Activated CD4-positive, alpha-beta memory T cell treated with anti-CD3 and anti-CD28 coated beads for 36 hours (primary cell): Measurements from ENCODE around the gene STX16. TPM values are rescaled to one million over a fixed set of nuclear protein-coding genes. Genes with fewer than 3 reads are reported as not detected.

ENCODE experiments used
- CTCF ChIA-PET: fragments of 350-600 bp; sonication (Branson Sonifier 250); formaldehyde crosslinking; loops from one replicate; lab custom pipeline; 2021; ENCODE audit warnings: antibody characterized with exemption, inconsistent platforms; lab: Charles Lee
- POLR2A ChIA-PET: fragments of 350-600 bp; sonication (Branson Sonifier 250); formaldehyde crosslinking; loops from one replicate; lab custom pipeline; 2021; ENCODE audit warnings: antibody characterized with exemption; lab: Charles Lee
- DNase-seq: peaks from one replicate; pipeline ENCODE4 v3.0.0-alpha.2; 2020
- H3K27ac Mint-ChIP-seq: one replicate; pipeline ENCODE4 v1.8.0; 2021; ENCODE audit warnings: mixed read lengths
- H3K27me3 Mint-ChIP-seq: one replicate; pipeline ENCODE4 v1.8.0; 2021; ENCODE audit warnings: mixed read lengths
- H3K36me3 Mint-ChIP-seq: one replicate; pipeline ENCODE4 v1.8.0; 2021; ENCODE audit warnings: mixed read lengths
- H3K4me1 Mint-ChIP-seq: one replicate; pipeline ENCODE4 v1.8.0; 2021; ENCODE audit warnings: low read depth, mixed read lengths
- H3K4me3 Mint-ChIP-seq: one replicate; pipeline ENCODE4 v1.8.0; 2021; ENCODE audit warnings: mild to moderate bottlenecking, mixed read lengths
- H3K9me3 Mint-ChIP-seq: one replicate; pipeline ENCODE4 v1.8.0; 2021; ENCODE audit warnings: mixed read lengths
- intact Hi-C: fragments of 100-400 bp; cut with micrococcal nuclease; formaldehyde crosslinking; loops from one replicate; pipeline ENCODE4 v1.15.1; 2023
- total RNA-seq, 2 experiments: library from RNA; stranded (reverse); gene quantifications; one replicate each; pipeline ENCODE4 v1.2.3, GENCODE V29; 2021

Gene STX16
- total RNA-seq, 2 experiments from 2014 or later: 88.7 to 104 TPM

GRCh38 chr20:58690396-58691135 lies 39.5 kb downstream of the STX16 start:
- CTCF ChIA-PET: interaction anchor here (1.0 kb wide), 1 partner anchor 40 kb away, joined by 3 read pairs; the partner anchor contains the start of gene STX16
- intact Hi-C loops: no loop called here
- H3K9me3 Mint-ChIP-seq: no peaks in the 10 kb centered on the region

GRCh38 chr20:58691773-58692578 lies 40.9 kb downstream of the STX16 start:
- Mint-ChIP-seq H3K9me3 (no peaks in the 10 kb centered on the region), H3K4me3 (peak overlapping the region; percentile 25), H3K4me1 (peaks cover 16% of the 10 kb centered on the region), H3K27me3 (no peaks in the 10 kb centered on the region), H3K36me3 (peaks cover 4% of the 10 kb centered on the region), H3K27ac (peak overlapping the region; percentile 57)
- DNase-seq: no peak
- CTCF ChIA-PET: interaction anchor here (3.3 kb wide), 1 partner anchor 40 kb away, joined by 15 read pairs; the partner anchor contains the start of gene STX16
- POLR2A ChIA-PET: interaction anchor here (1.0 to 1.8 kb wide), 3 partner anchors 36 to 41 kb away, joined by 3 to 21 read pairs (median 4); partner anchors contain the start of gene STX16
- intact Hi-C loops: no loop called here

More at GRCh38 chr20:58690396-58691135, 39.5 kb downstream of the STX16 start:
- Mint-ChIP-seq H3K27me3 (no peaks in the 10 kb centered on the region), H3K36me3 (peaks cover 2% of the 10 kb centered on the region), H3K27ac (peak overlapping the region; percentile 57), H3K4me1 (peaks cover 16% of the 10 kb centered on the region), H3K4me3 (no peak overlapping the region)
- DNase-seq: no peak
- POLR2A ChIA-PET: interaction anchor here (0.6 to 1.4 kb wide), 3 partner anchors 34 to 473 kb away, joined by 3 to 4 read pairs (median 4); no protein-coding TSS in a partner anchor

- POLR2A ChIA-PET: interaction anchor here (1.8 kb wide), 1 partner anchor 42 kb away, joined by 21 read pairs; the partner anchor contains the start of gene STX16
- peaks cover 16% of the 10 kb centered on the region for H3K4me1 Mint-ChIP-seq
Observed at GRCh38 chr20:58692579-58693225, 41.6 kb downstream of the STX16 start, which contains the start of gene NPEPL1. TSS of gene NPEPL1 (plus strand) at chr20:58692800. CDS start at chr20:58692901, 101 bp downstream.

DNA sequence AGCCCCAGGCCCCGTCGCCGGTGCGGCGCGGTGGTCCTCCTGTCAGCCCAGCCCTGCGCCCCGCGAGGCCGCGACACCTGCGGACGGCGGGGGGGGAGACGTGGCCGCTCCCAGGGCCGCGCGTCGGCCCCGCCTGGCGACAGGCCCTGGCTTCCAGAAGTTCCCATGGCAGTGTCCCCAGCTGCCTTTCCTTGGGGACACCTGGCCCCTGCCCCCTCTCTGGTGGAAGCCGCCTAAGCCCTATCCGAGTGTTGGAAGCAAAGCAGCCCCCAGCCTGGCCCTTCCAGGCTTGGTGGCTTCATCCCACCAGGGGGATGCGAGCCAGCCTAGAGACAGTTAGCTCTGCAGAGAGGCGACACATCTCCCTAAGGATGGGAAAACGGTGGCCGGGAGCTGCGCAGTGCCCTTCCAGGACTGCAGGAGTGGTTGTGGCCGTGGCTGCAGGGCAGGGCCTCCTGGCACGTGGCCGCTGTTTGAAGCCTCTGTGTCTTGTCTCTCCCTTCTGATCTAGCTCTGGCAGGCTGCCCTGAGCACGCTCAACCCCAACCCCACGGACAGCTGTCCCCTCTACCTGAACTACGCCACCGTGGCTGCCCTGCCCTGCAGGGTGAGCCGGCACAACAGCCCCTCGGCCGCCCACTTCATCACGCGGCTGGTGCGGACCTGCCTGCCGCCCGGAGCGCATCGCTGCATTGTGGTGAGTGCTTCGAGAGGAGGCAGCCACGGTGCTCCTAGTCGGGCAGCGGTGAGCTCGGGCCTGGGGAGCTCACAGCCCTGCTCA lies 42.3 kb downstream of the STX16 start:
- CTCF ChIA-PET: interaction anchor here (0.7 to 3.3 kb wide), 3 partner anchors 11 to 158 kb away, joined by 3 to 15 read pairs (median 4); partner anchors contain the start of gene STX16
- H3K9me3 Mint-ChIP-seq: no peaks in the 10 kb centered on the region
- no peak overlapping the region for H3K27ac Mint-ChIP-seq
- intact Hi-C loops: loop anchor here (1.0 kb wide), 1 partner anchor 41 kb away; no protein-coding TSS in a partner anchor
- H3K4me1 Mint-ChIP-seq: peaks cover 16% of the 10 kb centered on the region
- H3K36me3 Mint-ChIP-seq: peaks cover 6% of the 10 kb centered on the region
- no peaks in the 10 kb centered on the region for H3K27me3 Mint-ChIP-seq
- DNase-seq: peak; percentile 26
- POLR2A ChIA-PET: interaction anchor here (0.6 to 1.8 kb wide), 2 partner anchors 42 to 338 kb away, joined by 4 to 21 read pairs; partner anchors contain the start of gene STX16
- H3K4me3 Mint-ChIP-seq: peak overlapping the region; percentile 67

More at GRCh38 chr20:58692579-58693225, 41.6 kb downstream of the STX16 start, which contains the start of gene NPEPL1:
- H3K36me3 Mint-ChIP-seq: peaks cover 6% of the 10 kb centered on the region
- intact Hi-C loops: loop anchor here (1.0 kb wide), 1 partner anchor 40 kb away; no protein-coding TSS in a partner anchor
- H3K27me3 Mint-ChIP-seq: no peaks in the 10 kb centered on the region
- H3K4me3 Mint-ChIP-seq: peak within 1 kb of the TSS; percentile 67
- CTCF ChIA-PET: interaction anchor here (3.3 kb wide), 1 partner anchor 41 kb away, joined by 15 read pairs; the partner anchor contains the start of gene STX16
- no peaks in the 10 kb centered on the region for H3K9me3 Mint-ChIP-seq
- peak; percentile 71 for DNase-seq
- H3K27ac Mint-ChIP-seq: peak within 1 kb of the TSS; percentile 57

DNA sequence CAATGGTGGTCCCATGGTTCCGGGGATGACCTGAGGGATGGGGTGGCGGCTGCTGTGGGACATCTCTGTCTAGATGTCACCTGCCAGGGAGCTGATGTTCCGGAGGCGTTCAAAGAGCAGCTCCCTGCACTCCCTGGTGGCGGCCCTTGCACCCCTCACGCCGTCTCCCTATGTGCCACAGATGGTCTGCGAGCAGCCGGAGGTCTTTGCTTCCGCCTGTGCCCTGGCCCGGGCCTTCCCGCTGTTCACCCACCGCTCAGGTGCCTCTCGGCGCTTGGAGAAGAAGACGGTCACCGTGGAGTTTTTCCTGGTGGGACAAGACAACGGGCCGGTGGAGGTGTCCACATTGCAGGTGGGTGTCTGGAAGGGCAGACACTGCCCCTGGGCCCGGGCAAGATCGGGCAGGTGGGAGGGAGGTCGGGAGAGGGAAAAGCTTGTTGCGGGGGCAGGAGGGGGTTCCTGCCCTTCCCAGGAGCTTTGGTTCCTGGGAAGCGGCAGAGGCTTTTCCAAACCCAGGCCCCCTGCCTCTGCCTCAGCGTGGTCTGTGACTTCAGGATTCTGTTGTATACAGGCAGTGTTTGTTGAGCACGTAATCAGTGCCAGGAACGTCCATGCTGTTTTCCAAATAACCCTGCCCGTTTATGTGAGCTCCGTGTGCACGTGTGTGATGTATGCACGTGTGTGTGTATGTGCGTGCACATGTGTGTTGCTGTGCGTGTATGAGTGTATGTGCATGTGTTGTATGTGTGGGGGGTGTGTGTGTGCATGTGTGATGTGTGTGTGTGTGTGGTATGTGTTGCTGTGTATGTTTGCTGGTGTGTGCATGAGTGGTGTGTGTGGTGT lies 43.4 kb downstream of the STX16 start:
- intact Hi-C loops: no loop called here

GRCh38 chr20:58695084-58695722 lies 44.1 kb downstream of the STX16 start:
- Mint-ChIP-seq H3K27me3 (no peaks in the 10 kb centered on the region), H3K4me3 (no peak overlapping the region), H3K4me1 (peaks cover 20% of the 10 kb centered on the region), H3K9me3 (no peaks in the 10 kb centered on the region), H3K36me3 (peaks cover 7% of the 10 kb centered on the region), H3K27ac (no peak overlapping the region)
- ChIA-PET CTCF (interaction anchor here (0.9 kb wide), 1 partner anchor 44 kb away, joined by 4 read pairs; the partner anchor contains the start of gene STX16), POLR2A (interaction anchor here (0.6 kb wide), 1 partner anchor 303 kb away, joined by 4 read pairs; no protein-coding TSS in a partner anchor)
- no peak for DNase-seq
- intact Hi-C loops: no loop called here

More for the DNA sequence above, 43.4 kb downstream of the STX16 start:
- DNase-seq: peak; percentile 9
- no peak overlapping the region for H3K4me3 Mint-ChIP-seq
- H3K27me3 Mint-ChIP-seq: no peaks in the 10 kb centered on the region
- H3K27ac Mint-ChIP-seq: no peak overlapping the region
- ChIA-PET POLR2A (interaction anchor here (0.6 kb wide), 2 partner anchors 42 to 304 kb away, joined by 3 to 4 read pairs; no protein-coding TSS in a partner anchor), CTCF (interaction anchor here (1.2 to 3.3 kb wide), 2 partner anchors 43 to 157 kb away, joined by 4 to 15 read pairs; partner anchors contain the start of gene STX16)
- H3K9me3 Mint-ChIP-seq: no peaks in the 10 kb centered on the region
- peaks cover 16% of the 10 kb centered on the region for H3K4me1 Mint-ChIP-seq
- peaks cover 6% of the 10 kb centered on the region for H3K36me3 Mint-ChIP-seq

GRCh38 chr20:58695895-58696375 lies 44.9 kb downstream of the STX16 start:
- Mint-ChIP-seq H3K4me1 (peaks cover 19% of the 10 kb centered on the region), H3K36me3 (peaks cover 10% of the 10 kb centered on the region), H3K27ac (no peak overlapping the region), H3K27me3 (no peaks in the 10 kb centered on the region), H3K9me3 (no peaks in the 10 kb centered on the region), H3K4me3 (no peak overlapping the region)
- DNase-seq: no peak
- intact Hi-C loops: no loop called here
- CTCF ChIA-PET: interaction anchor here (0.9 kb wide), 1 partner anchor 45 kb away, joined by 4 read pairs; the partner anchor contains the start of gene STX16
- POLR2A ChIA-PET: interaction anchor here (0.6 kb wide), 1 partner anchor 33 kb away, joined by 3 read pairs; no protein-coding TSS in a partner anchor

DNA sequence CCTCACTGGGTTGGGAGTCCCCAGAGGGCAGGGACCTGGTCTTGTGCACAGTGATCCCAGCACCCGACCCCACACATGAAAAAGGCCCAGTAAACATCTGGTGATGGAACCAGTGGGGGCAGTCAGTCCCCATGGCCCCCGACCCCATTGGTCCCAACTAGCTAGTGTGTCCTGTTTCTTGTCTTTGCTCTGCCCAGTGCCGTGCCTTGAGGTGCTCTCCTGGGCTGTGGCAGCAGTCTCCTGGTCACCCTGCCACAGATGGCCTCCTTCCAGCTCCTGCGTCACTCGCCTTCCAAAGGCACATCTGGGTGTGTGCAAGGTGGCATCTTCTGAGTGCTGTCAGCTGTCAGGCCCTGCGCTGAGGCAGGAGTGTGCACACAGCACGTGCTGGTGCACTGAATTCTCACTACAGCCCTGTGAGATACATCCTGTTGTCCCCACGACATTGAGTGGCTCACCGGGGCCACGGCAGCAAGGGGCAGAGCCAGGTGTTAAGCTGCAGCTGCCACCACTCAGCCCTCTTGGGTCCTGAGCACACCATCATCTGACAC lies 45.4 kb downstream of the STX16 start:
- no peak for DNase-seq

GRCh38 chr20:58697201-58697866 lies 46.3 kb downstream of the STX16 start:
- POLR2A ChIA-PET: no interaction called here
- CTCF ChIA-PET: no interaction called here
- Mint-ChIP-seq H3K27me3 (no peaks in the 10 kb centered on the region), H3K4me1 (peaks cover 17% of the 10 kb centered on the region), H3K27ac (no peak overlapping the region), H3K36me3 (peaks cover 10% of the 10 kb centered on the region), H3K9me3 (no peaks in the 10 kb centered on the region), H3K4me3 (no peak overlapping the region)
- intact Hi-C loops: no loop called here
- DNase-seq: no peak

More for the DNA sequence above, 45.4 kb downstream of the STX16 start:
- Mint-ChIP-seq H3K36me3 (peaks cover 10% of the 10 kb centered on the region), H3K27me3 (no peaks in the 10 kb centered on the region), H3K9me3 (no peaks in the 10 kb centered on the region), H3K4me3 (no peak overlapping the region), H3K4me1 (peaks cover 17% of the 10 kb centered on the region), H3K27ac (no peak overlapping the region)
- ChIA-PET POLR2A (interaction anchor here (0.6 kb wide), 1 partner anchor 32 kb away, joined by 3 read pairs; no protein-coding TSS in a partner anchor), CTCF (no interaction called here)
- intact Hi-C loops: no loop called here
